ENCODE data around the gene RNF220.
"Not testable (repeated sequence)": the region's sequence is repeated elsewhere in the genome, so short reads cannot be mapped to it uniquely, and the experiment has no call there.

RNF220 gene

GRCh38 chr1:44497422-44498170, 92.5 kb downstream of the RNF220 start:
- DNase-seq: no peak

- no peak for DNase-seq
Measured at GRCh38 chr1:44499306-44499705, 94.3 kb downstream of the RNF220 start.

- DNase-seq: peak; percentile 67
Measured at GRCh38 chr1:44500181-44501046, 95.4 kb downstream of the RNF220 start.

- DNase-seq: peak; percentile 28
Measured at GRCh38 chr1:44501047-44501890, 96.2 kb downstream of the RNF220 start.

GRCh38 chr1:44502823-44503222, 97.8 kb downstream of the RNF220 start:
- not testable (repeated sequence) for DNase-seq

- DNase-seq: no peak
Measured at GRCh38 chr1:44503625-44504024, 98.6 kb downstream of the RNF220 start.

- no peak for DNase-seq
Measured at GRCh38 chr1:44505210-44505993, 100.3 kb downstream of the RNF220 start.

GRCh38 chr1:44507490-44508396, 102.7 kb downstream of the RNF220 start:
- no peak for DNase-seq

- DNase-seq: no peak
Measured at GRCh38 chr1:44508397-44508745, 103.3 kb downstream of the RNF220 start.

- DNase-seq: no peak
Measured at GRCh38 chr1:44511363-44511762, 106.3 kb downstream of the RNF220 start.

- no peak for DNase-seq
Measured at GRCh38 chr1:44511769-44512168, 106.7 kb downstream of the RNF220 start.

- DNase-seq: no peak
Measured at GRCh38 chr1:44512313-44512885, 107.3 kb downstream of the RNF220 start.

- DNase-seq: no peak
Measured at GRCh38 chr1:44513111-44513510, 108.1 kb downstream of the RNF220 start.

- DNase-seq: no peak
Measured at GRCh38 chr1:44514673-44515072, 109.6 kb downstream of the RNF220 start.

GRCh38 chr1:44515416-44515815, 110.4 kb downstream of the RNF220 start:
- no peak for DNase-seq

GRCh38 chr1:44519035-44519676, 114.1 kb downstream of the RNF220 start:
- no peak for DNase-seq

GRCh38 chr1:44521378-44522080, 116.5 kb downstream of the RNF220 start:
- DNase-seq: no peak

GRCh38 chr1:44523593-44524591, 118.8 kb downstream of the RNF220 start:
- DNase-seq: no peak

Data from NCI-H146 (cell line).